SHP77 (cell line): ENCODE results near the gene COQ8A.

Source experiments
- DNase-seq, 2 experiments: peaks; one replicate each; lab custom pipeline; 2025; lab: John Stamatoyannopoulos, UW

COQ8A gene

GRCh38 chr1:226940029-226940805 lies at the start of gene COQ8A:
TSS of gene COQ8A (plus strand) at chr1:226940294. CDS start at chr1:226961386, 21,092 bp downstream.
- peak; percentile 98 to 99 for DNase-seq

- DNase-seq, result no peak
These were observed 49.6 kb upstream of the COQ8A start for GRCh38 chr1:226890331-226891108.

- DNase-seq, result no peak
These were observed 48.7 kb upstream of the COQ8A start for GRCh38 chr1:226891346-226891745.

- no peak for DNase-seq
These were observed 48.1 kb upstream of the COQ8A start for GRCh38 chr1:226891846-226892523.

GRCh38 chr1:226892524-226892875 lies 47.6 kb upstream of the COQ8A start:
- DNase-seq, result no peak

GRCh38 chr1:226893936-226894335 lies 46.2 kb upstream of the COQ8A start:
- no peak for DNase-seq

- no peak for DNase-seq
These were observed 45.3 kb upstream of the COQ8A start for GRCh38 chr1:226894826-226895225.

- DNase-seq, result no peak
These were observed 44.5 kb upstream of the COQ8A start for GRCh38 chr1:226895644-226896043.

- no peak for DNase-seq
These were observed 41.8 kb upstream of the COQ8A start for GRCh38 chr1:226898246-226898645.

- DNase-seq, result no peak
These were observed 38.7 kb upstream of the COQ8A start for GRCh38 chr1:226901421-226901820.

- no peak for DNase-seq
These were observed 37.5 kb upstream of the COQ8A start for GRCh38 chr1:226902601-226903000.

GRCh38 chr1:226903819-226904716 lies 36.0 kb upstream of the COQ8A start:
- no peak for DNase-seq

GRCh38 chr1:226904772-226905171 lies 35.3 kb upstream of the COQ8A start:
- DNase-seq, result no peak

GRCh38 chr1:226908419-226908818 lies 31.7 kb upstream of the COQ8A start:
- no peak for DNase-seq

- no peak for DNase-seq
These were observed 31.2 kb upstream of the COQ8A start for GRCh38 chr1:226908913-226909312.

GRCh38 chr1:226912587-226913176 lies 27.4 kb upstream of the COQ8A start:
- DNase-seq, result peak; percentile 65 to 78

- no peak for DNase-seq
These were observed 24.5 kb upstream of the COQ8A start for GRCh38 chr1:226915672-226915995.

- DNase-seq, result no peak
These were observed 23.6 kb upstream of the COQ8A start for GRCh38 chr1:226916497-226916896.

GRCh38 chr1:226919587-226919986 lies 20.5 kb upstream of the COQ8A start:
- no peak for DNase-seq

- no peak for DNase-seq
These were observed 20.1 kb upstream of the COQ8A start for GRCh38 chr1:226919995-226920394.

GRCh38 chr1:226920446-226920894 lies 19.6 kb upstream of the COQ8A start:
- DNase-seq, result no peak
